IMR-90 (cell line): ENCODE results near the gene MBD2.

Experiments used
- CEBPB ChIP-seq: IDR thresholded peaks from 2 replicates; pipeline ENCODE4 v1.6.1; 2012; ENCODE audit warnings: low read depth, low read length, improper control_type of control experiment
- MAZ ChIP-seq: IDR thresholded peaks from 2 replicates; pipeline ENCODE4 v1.6.1; 2012; ENCODE audit warnings: low read depth, mild to moderate bottlenecking, low read length, improper control_type of control experiment, moderate library complexity, borderline replicate concordance
- POLR2A ChIP-seq: IDR thresholded peaks from 2 replicates; pipeline ENCODE4 v1.6.1; 2012; ENCODE audit warnings: mild to moderate bottlenecking, low read depth, low read length
- RCOR1 ChIP-seq: IDR thresholded peaks from 2 replicates; pipeline ENCODE4 v1.6.1; 2012; ENCODE audit warnings: mild to moderate bottlenecking, low read length, improper control_type of control experiment; ENCODE audit not compliant: insufficient replicate concordance
- RFX5 ChIP-seq: IDR thresholded peaks from 2 replicates; pipeline ENCODE4 v1.8.0; 2012; ENCODE audit warnings: low read depth, mild to moderate bottlenecking, low read length, moderate library complexity
- TF ChIP-seq, protein P1 (sequence below): conservative IDR thresholded peaks from 2 replicates; pipeline ENCODE4 v1.5.1; 2012; ENCODE audit warnings: mild to moderate bottlenecking, low read depth, low read length, improper control_type of control experiment
- TF ChIP-seq, protein P2 (sequence below): fragments of 150-350 bp; IDR thresholded peaks from 2 replicates; pipeline ENCODE4 v1.6.1; 2017; ENCODE audit warnings: mild to moderate bottlenecking, antibody characterized with exemption, low read length, low read depth

- TF ChIP-seq, protein P1, sequence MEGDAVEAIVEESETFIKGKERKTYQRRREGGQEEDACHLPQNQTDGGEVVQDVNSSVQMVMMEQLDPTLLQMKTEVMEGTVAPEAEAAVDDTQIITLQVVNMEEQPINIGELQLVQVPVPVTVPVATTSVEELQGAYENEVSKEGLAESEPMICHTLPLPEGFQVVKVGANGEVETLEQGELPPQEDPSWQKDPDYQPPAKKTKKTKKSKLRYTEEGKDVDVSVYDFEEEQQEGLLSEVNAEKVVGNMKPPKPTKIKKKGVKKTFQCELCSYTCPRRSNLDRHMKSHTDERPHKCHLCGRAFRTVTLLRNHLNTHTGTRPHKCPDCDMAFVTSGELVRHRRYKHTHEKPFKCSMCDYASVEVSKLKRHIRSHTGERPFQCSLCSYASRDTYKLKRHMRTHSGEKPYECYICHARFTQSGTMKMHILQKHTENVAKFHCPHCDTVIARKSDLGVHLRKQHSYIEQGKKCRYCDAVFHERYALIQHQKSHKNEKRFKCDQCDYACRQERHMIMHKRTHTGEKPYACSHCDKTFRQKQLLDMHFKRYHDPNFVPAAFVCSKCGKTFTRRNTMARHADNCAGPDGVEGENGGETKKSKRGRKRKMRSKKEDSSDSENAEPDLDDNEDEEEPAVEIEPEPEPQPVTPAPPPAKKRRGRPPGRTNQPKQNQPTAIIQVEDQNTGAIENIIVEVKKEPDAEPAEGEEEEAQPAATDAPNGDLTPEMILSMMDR: no peak
- TF ChIP-seq POLR2A: no peak
- TF ChIP-seq, protein P2, sequence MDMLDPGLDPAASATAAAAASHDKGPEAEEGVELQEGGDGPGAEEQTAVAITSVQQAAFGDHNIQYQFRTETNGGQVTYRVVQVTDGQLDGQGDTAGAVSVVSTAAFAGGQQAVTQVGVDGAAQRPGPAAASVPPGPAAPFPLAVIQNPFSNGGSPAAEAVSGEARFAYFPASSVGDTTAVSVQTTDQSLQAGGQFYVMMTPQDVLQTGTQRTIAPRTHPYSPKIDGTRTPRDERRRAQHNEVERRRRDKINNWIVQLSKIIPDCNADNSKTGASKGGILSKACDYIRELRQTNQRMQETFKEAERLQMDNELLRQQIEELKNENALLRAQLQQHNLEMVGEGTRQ: no peak
- TF ChIP-seq RFX5: no peak
- TF ChIP-seq CEBPB: no peak
- TF ChIP-seq MAZ: no peak
- no peak for TF ChIP-seq RCOR1
Observed at GRCh38 chr18:54263904-54264336, 39.5 kb upstream of the MBD2 start.
